Pancreas (tissue), 10 donors: Measurements from ENCODE around the gene RIMOC1. TPM values are rescaled to one million over a fixed set of nuclear protein-coding genes. Genes with fewer than 3 reads are reported as not detected.

Experiments
- ATAC-seq, 4 donors: fragments of 200-7000 bp; cut with Tn5 transposase; one replicate each; pipeline versions ENCODE4 v1.8.0 to v1.9.1; 2020; ENCODE audit warnings: mild to moderate bottlenecking in 4 of 4, moderate library complexity in 4 of 4
- DNase-seq, 6 donors: peaks; one replicate each; pipeline ENCODE4 v3.0.0-alpha.2; 2020
- FAIRE-seq: peaks from 2 replicates; lab custom pipeline; 2012; peaks lifted over from hg19 to GRCh38; lab: Jason Lieb, UNC
- H3K27ac ChIP-seq, 4 donors: fragments of 200-600 bp; sonication (generic); 1 replicate in 3 of 4; 2 replicates in 1 of 4; pipeline versions ENCODE4 v1.5.0 to v1.8.0; 2020
- H3K27me3 ChIP-seq, 4 donors: fragments of 200-600 bp; one replicate each; pipeline ENCODE4 v1.8.0; 2021
- H3K36me3 ChIP-seq, 3 donors: fragments of 200-600 bp; sonication (generic) in 1 of 3; one replicate each; pipeline versions ENCODE4 v1.5.0 to v1.8.0; 2020 to 2021
- H3K4me1 ChIP-seq, 3 donors: fragments of 200-600 bp; one replicate each; pipeline ENCODE4 v1.8.0; 2021
- H3K4me3 ChIP-seq, 4 donors: fragments of 200-600 bp; sonication (generic) in 2 of 4; one replicate each; pipeline versions ENCODE4 v1.5.0 to v1.8.0; 2020 to 2021
- H3K9me3 ChIP-seq, 4 donors: fragments of 200-600 bp; one replicate each; pipeline ENCODE4 v1.8.0; 2021
- CTCF ChIP-seq, 4 donors: fragments of 200-600 bp; sonication (generic) in 3 of 4; IDR thresholded peaks; one replicate each; pipeline versions ENCODE4 v1.5.0 to v1.8.0; 2021; ENCODE audit warnings: antibody characterized with exemption in 4 of 4
- WGBS, 2 donors: extraction: QIAGEN DNeasy Blood & Tissue Kit; methylation state at CpG; one replicate each; pipeline ENCODE4 v1.1.7; 2013; 5-methylcytosine and 5-hydroxymethylcytosine counted together
- intact Hi-C, 3 donors: fragments of 100-400 bp; cut with DNase I; formaldehyde crosslinking; loops; one replicate each; pipeline versions ENCODE4 v1.11.1 to v1.14.2; 2022
- polyA plus RNA-seq, 2 donors: library from polyadenylated mRNA; stranded (reverse); fragments of 200-250 nt; gene quantifications; one replicate each; pipeline ENCODE4 v1.2.3, GENCODE V29; 2013
- total RNA-seq, 6 donors: library from RNA; stranded (reverse); fragmentation: NEBNext Ultra II Directional in 4 of 6; extraction: Animal tissue kit (Norgen Biotek cat#: 25700) in 4 of 6; gene quantifications; one replicate each; pipeline versions ENCODE4 v1.2.1 to v1.2.4, GENCODE V29; 2021 to 2023
- donor health status: healthy with polysubstance abuse.
- donor health status: DM: no; HTN: no; CAD: no; lungs with moderate emphysema.
- donor health status: DM: no; HTN: no; CAD: no.
- donor health status: control.
- donor health status: control.
- donor health status: Bipolar disorder and iron deficiency.
- donor health status: DM: yes; HTN: yes; CAD: no.
- donor health status: DM: no; HTN: no; CAD: no.
- donor health status: DM: no; HTN: no; CAD: no.
- donor health status: DM: yes; HTN: yes; CAD: no.

RIMOC1 gene
- total and polyA plus RNA-seq, 8 donors = 2.4 to 14.7 (median 10.7) TPM

DNA sequence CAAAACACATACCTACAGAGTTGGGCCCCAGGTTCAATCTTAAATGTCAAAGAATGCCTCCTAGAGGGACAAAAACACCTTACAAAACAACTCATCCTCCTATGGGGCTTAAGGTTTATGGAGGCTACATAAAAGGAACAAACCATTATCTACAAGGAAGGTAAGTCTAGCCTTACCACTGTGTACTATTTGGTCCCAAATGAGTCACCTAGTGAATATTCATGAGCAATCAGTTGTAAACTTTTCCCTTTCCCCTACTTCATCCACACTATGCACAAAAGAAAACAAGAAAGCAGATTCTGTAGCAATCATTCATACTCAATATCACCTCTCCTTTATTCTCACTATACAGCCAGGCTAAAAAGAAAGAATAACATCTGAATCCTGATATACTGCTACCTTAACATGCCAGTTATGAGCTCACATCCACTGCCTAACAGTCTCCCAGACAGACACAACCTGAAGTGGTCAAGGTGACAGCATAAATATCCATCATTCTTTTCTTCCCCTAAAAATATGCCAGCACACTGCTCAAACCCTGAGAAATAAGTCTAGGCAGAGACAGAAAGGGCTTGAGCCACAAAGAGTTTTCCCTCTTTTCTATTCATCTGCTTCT, 40.2 kb upstream of the RIMOC1 start:
- DNase-seq (no peak), FAIRE-seq (no peak), ATAC-seq (no peak)
- Histone ChIP-seq H3K4me1 (no peaks in the 10 kb centered on the region), H3K27ac (no peak overlapping the region), H3K9me3 (no peaks in the 10 kb centered on the region), H3K36me3 (no peaks in the 10 kb centered on the region), H3K27me3 (no peaks in the 10 kb centered on the region), H3K4me3 (no peak overlapping the region)
- intact Hi-C loops = no loop called here
- no peak for TF ChIP-seq CTCF (IDR thresholded peaks at IDR 0.05)

- peak overlapping the region in 1 of 4 donors; percentile 49 for H3K27ac ChIP-seq
- ATAC-seq = peak; percentile 7 to 37 (median 27)
- peaks cover 0 to 4% (median 0%) of the 10 kb centered on the region in 3 donors for H3K4me1 ChIP-seq
- H3K9me3 ChIP-seq = no peaks in the 10 kb centered on the region
- no peaks in the 10 kb centered on the region for H3K27me3 ChIP-seq
- no peak for FAIRE-seq
- peak overlapping the region; percentile 51 to 70 (median 57) for H3K4me3 ChIP-seq
- intact Hi-C loops = no loop called here
- 16% methylated on average over 28 of the region's 28 CpGs for WGBS, 2 donors
- peak in 5 of 6 donors; percentile 14 to 76 (median 42) for DNase-seq
- no peaks in the 10 kb centered on the region for H3K36me3 ChIP-seq
- no peak for TF ChIP-seq CTCF (IDR thresholded peaks at IDR 0.05)
Observed at GRCh38 chr5:41869151-41869723, 34.9 kb upstream of the RIMOC1 start.

DNA sequence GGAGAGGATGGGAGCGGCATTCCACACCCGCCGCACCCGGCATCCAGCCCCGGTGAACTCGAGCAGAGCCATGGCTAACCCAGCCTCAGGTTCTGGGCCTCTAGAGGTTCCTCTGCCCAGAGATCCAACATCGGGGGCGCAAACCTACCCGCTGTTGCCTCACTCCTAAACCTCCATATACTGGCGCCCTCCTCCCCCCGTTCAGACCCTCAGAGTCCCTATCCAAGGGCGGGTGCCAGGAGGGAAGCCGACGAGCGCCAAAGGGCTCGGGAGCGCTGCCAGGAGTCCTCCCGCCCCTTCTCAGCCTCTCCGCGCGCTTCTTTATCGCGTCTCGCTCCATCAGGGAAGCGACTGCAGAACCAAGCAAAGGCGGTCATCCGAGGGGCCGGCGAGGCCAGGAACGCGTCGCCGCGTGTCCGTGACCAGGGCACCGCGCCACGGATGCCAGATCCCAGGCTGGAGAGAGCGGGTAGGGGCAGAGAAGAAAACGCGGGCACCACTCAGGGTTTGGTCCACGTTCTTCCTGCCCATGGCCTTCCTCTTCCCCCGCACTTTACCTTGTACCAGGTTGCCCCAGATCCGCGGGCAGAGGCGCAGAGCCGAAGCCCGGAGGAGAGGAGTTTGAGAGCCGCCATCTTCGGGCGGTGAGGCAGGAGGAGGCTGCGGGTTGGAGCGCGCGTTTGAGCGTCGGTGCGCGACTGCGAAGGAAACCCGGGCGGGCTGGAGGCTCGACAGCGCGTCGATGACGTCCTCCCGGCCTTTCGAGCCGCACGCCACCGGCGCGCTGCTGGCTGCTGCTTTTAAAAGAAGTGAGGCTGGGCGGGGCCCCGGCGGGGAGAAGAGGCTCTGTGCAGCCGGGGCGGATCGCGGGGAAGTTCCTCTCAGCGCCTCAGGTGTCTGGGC, 34.2 kb upstream of the RIMOC1 start, which contains the start of gene OXCT1:
Gene OXCT1 (minus strand): TSS at position 702 of the 903 bp plus-strand sequence. CDS start 67 bp downstream, at position 635.
- FAIRE-seq = no peak
- H3K27ac ChIP-seq = peak within 1 kb of the TSS; percentile 31 to 62 (median 51)
- 0 to 1% methylated on average over 67 to 82 of the region's 82 CpGs for WGBS, 2 donors

DNA sequence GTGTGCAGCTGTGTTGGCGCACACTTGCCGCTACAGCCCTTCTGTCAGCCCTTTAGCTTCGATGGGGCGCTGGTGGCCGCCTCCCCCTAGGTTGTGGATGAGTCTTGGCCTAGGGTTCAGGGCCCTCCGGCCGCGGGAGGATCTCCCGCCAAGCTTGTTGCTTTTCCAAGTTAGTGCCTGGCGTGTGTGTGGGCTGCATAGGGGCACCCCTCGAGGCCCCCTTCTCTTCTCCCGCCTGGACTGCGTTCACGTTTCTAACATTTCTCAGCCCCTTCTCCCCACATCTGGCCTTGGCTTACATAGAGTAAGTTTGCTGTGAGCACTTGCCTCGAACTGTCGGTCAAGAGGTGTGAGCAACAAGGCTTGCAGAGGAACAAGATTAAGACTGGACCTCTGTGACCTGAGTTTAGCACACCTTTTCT, 33.5 kb upstream of the RIMOC1 start:
- Histone ChIP-seq H3K4me3 (peak overlapping the region; percentile 51 to 70 (median 57)), H3K27me3 (no peaks in the 10 kb centered on the region), H3K4me1 (peaks cover 0 to 4% (median 0%) of the 10 kb centered on the region in 3 donors), H3K36me3 (no peaks in the 10 kb centered on the region), H3K9me3 (no peaks in the 10 kb centered on the region), H3K27ac (peak overlapping the region in 3 of 4 donors; percentile 49 to 62 (median 53))
- no peak for TF ChIP-seq CTCF (IDR thresholded peaks at IDR 0.05)
- 9 to 13% methylated on average over 16 of the region's 16 CpGs for WGBS, 2 donors
- ATAC-seq (peak in 1 of 4 donors; percentile 1), FAIRE-seq (no peak), DNase-seq (no peak)
- intact Hi-C loops = no loop called here

More for the DNA sequence above, 34.2 kb upstream of the RIMOC1 start, which contains the start of gene OXCT1:
- DNase-seq = peak; percentile 51 to 84 (median 63)
- Histone ChIP-seq H3K36me3 (no peaks in the 10 kb centered on the region), H3K4me3 (peak within 1 kb of the TSS; percentile 51 to 70 (median 57)), H3K4me1 (peaks cover 0 to 4% (median 0%) of the 10 kb centered on the region in 3 donors), H3K27me3 (no peaks in the 10 kb centered on the region), H3K9me3 (no peaks in the 10 kb centered on the region)
- intact Hi-C loops = no loop called here
- TF ChIP-seq CTCF (IDR thresholded peaks at IDR 0.05) = no peak
- ATAC-seq = peak; percentile 81 to 88 (median 84)
